ENCODE results near the gene SH3PXD2B. TPM values are rescaled to one million over a fixed set of nuclear protein-coding genes. Genes with fewer than 3 reads are reported as not detected.

Gene SH3PXD2B
- total and polyA plus RNA-seq, 10 of the 15 experiments (the other 5 are each of a cell fraction or from before 2014, with no cell fraction given) = 0.05 to 1.6 (median 0.57) TPM

DNA sequence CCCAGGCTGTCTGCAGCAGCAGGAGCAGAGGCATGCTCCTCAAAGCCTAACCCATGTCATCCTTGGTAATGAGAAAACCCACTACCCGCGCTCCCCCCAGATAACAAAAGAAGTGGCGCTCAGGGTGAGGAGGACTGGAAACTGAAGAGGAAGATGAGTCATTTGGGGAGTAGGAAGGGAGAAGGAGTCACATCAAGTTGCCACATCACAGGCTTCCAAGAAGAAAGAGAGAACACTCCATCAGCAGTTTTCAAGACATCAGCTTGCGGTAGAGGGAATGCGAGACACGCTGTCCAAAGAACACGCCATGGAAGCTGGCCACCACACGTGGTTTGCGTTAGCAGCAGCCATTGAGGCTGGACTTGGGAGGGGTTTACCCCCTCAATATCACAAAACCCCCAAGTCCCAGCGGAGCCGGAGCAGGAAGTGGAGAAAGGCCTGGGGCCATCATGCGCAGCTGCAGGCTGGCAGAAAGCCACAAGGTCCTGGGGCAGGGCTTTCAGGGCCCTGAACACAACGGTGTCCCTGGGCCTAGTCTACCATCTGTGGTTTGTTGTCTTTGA, 41.5 kb downstream of the SH3PXD2B start:
- intact Hi-C loops (cut with micrococcal nuclease; ENCODE audit: unreplicated experiment) = no loop called here
- no peaks in the 10 kb centered on the region for H3K79me2 ChIP-seq (ENCODE audit: control insufficient read depth, insufficient read depth, low read length)
- no peaks in the 10 kb centered on the region for H4K20me1 ChIP-seq (ENCODE audit: control insufficient read depth, insufficient read depth)
- H3K27me3 ChIP-seq (replicated peaks in 1 of 2; ENCODE audit: control insufficient read depth in 2 of 2, insufficient read depth in 2 of 2, low read length in 1 of 2) = no peaks in the 10 kb centered on the region
- no peaks in the 10 kb centered on the region for H3K36me3 ChIP-seq (ENCODE audit: control insufficient read depth in 2 of 2, insufficient read depth in 2 of 2, low read length in 1 of 2)
- ATAC-seq = peak; percentile 40
- in situ Hi-C loops (cut with MboI) = no loop called here
- H3K4me1 ChIP-seq (ENCODE audit: control insufficient read depth, insufficient read depth, low read length) = peaks cover 12% of the 10 kb centered on the region
- BruUV-seq (replicated peaks) = no TSS peak
- H3K4me2 ChIP-seq (ENCODE audit: control insufficient read depth, insufficient read depth) = no peak overlapping the region
- H3K9me3 ChIP-seq (replicated peaks; ENCODE audit: control insufficient read depth, insufficient read depth, low read length) = no peaks in the 10 kb centered on the region; the same call in 2 of the 3 replicates
- FAIRE-seq = no peak
- CTCF ChIA-PET = interaction anchor here (1.2 kb wide), 1 partner anchor 8 kb away, joined by 3 read pairs; no protein-coding TSS in a partner anchor
- POLR2A ChIA-PET = no interaction called here
- SMC1A ChIA-PET (ENCODE audit: uncharacterized antibody, unreplicated experiment) = no interaction called here
- no peak overlapping the region; the same call in 1 of the 2 replicates for H2AFZ ChIP-seq (ENCODE audit: control insufficient read depth, low read depth, low read length)
- 52% methylated on average over 13 of the region's 13 CpGs for WGBS (ENCODE audit: insufficient coverage, insufficient replicate concordance, low lambda C conversion rate, missing lambda C conversion rate)
- H3K9ac ChIP-seq (ENCODE audit: control insufficient read depth, insufficient read depth, low read length) = no peak overlapping the region
- no peak overlapping the region for H3K27ac ChIP-seq (ENCODE audit: control insufficient read depth, insufficient read depth)
- no peak overlapping the region for H3K4me3 ChIP-seq
- DNase-seq (ENCODE audit: low read depth, low spot score) = peak; percentile 16
- RAD21 ChIA-PET (ENCODE audit: unreplicated experiment) = no interaction called here
- TF ChIP-seq HDGF (IDR thresholded peaks at IDR 0.05) (no peak), ESRRA (IDR thresholded peaks at IDR 0.05; ENCODE audit: low read length) (no peak), TAF1 (IDR thresholded peaks at IDR 0.05; ENCODE audit: borderline replicate concordance, low read depth, low read length) (no peak), ETV6 (conservative IDR thresholded peaks at IDR 0.05 in 1 of 2, IDR thresholded peaks at IDR 0.05 in 1 of 2; ENCODE audit: borderline replicate concordance in 1 of 2, low read depth in 1 of 2) (peak in 1 of 2 experiments; percentile 71; a peak in 1 of 4 replicates), SIX5 (IDR thresholded peaks at IDR 0.05; ENCODE audit: low read depth, low read length, severe bottlenecking) (no peak), STAT3 (IDR thresholded peaks at IDR 0.05; ENCODE audit: low read depth, low read length) (no peak), SMC3 (IDR thresholded peaks at IDR 0.05; ENCODE audit: borderline replicate concordance, low read length) (no peak), IRF4 (IDR thresholded peaks at IDR 0.05; ENCODE audit: low read depth, low read length) (no peak), HDAC6 (IDR thresholded peaks at IDR 0.05; ENCODE audit: unreplicated experiment) (no peak), CBX3 (IDR thresholded peaks at IDR 0.05; ENCODE audit: borderline replicate concordance, low read depth) (no peak), FOXK2 (IDR thresholded peaks at IDR 0.05) (no peak), NRF1 (conservative IDR thresholded peaks at IDR 0.05; ENCODE audit: low read depth, low read length) (no peak)
- TF ChIP-seq, protein P1, sequence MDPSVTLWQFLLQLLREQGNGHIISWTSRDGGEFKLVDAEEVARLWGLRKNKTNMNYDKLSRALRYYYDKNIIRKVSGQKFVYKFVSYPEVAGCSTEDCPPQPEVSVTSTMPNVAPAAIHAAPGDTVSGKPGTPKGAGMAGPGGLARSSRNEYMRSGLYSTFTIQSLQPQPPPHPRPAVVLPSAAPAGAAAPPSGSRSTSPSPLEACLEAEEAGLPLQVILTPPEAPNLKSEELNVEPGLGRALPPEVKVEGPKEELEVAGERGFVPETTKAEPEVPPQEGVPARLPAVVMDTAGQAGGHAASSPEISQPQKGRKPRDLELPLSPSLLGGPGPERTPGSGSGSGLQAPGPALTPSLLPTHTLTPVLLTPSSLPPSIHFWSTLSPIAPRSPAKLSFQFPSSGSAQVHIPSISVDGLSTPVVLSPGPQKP (IDR thresholded peaks at IDR 0.05; ENCODE audit: low read depth, low read length) = no peak
- TF ChIP-seq, protein P2, sequence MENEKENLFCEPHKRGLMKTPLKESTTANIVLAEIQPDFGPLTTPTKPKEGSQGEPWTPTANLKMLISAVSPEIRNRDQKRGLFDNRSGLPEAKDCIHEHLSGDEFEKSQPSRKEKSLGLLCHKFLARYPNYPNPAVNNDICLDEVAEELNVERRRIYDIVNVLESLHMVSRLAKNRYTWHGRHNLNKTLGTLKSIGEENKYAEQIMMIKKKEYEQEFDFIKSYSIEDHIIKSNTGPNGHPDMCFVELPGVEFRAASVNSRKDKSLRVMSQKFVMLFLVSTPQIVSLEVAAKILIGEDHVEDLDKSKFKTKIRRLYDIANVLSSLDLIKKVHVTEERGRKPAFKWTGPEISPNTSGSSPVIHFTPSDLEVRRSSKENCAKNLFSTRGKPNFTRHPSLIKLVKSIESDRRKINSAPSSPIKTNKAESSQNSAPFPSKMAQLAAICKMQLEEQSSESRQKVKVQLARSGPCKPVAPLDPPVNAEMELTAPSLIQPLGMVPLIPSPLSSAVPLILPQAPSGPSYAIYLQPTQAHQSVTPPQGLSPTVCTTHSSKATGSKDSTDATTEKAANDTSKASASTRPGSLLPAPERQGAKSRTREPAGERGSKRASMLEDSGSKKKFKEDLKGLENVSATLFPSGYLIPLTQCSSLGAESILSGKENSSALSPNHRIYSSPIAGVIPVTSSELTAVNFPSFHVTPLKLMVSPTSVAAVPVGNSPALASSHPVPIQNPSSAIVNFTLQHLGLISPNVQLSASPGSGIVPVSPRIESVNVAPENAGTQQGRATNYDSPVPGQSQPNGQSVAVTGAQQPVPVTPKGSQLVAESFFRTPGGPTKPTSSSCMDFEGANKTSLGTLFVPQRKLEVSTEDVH (IDR thresholded peaks at IDR 0.05; ENCODE audit: low read depth, partially characterized antibody) = no peak
- TF ChIP-seq, protein P3, sequence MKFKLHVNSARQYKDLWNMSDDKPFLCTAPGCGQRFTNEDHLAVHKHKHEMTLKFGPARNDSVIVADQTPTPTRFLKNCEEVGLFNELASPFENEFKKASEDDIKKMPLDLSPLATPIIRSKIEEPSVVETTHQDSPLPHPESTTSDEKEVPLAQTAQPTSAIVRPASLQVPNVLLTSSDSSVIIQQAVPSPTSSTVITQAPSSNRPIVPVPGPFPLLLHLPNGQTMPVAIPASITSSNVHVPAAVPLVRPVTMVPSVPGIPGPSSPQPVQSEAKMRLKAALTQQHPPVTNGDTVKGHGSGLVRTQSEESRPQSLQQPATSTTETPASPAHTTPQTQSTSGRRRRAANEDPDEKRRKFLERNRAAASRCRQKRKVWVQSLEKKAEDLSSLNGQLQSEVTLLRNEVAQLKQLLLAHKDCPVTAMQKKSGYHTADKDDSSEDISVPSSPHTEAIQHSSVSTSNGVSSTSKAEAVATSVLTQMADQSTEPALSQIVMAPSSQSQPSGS (IDR thresholded peaks at IDR 0.05; ENCODE audit: low read length) = no peak
- TF ChIP-seq, protein P4, sequence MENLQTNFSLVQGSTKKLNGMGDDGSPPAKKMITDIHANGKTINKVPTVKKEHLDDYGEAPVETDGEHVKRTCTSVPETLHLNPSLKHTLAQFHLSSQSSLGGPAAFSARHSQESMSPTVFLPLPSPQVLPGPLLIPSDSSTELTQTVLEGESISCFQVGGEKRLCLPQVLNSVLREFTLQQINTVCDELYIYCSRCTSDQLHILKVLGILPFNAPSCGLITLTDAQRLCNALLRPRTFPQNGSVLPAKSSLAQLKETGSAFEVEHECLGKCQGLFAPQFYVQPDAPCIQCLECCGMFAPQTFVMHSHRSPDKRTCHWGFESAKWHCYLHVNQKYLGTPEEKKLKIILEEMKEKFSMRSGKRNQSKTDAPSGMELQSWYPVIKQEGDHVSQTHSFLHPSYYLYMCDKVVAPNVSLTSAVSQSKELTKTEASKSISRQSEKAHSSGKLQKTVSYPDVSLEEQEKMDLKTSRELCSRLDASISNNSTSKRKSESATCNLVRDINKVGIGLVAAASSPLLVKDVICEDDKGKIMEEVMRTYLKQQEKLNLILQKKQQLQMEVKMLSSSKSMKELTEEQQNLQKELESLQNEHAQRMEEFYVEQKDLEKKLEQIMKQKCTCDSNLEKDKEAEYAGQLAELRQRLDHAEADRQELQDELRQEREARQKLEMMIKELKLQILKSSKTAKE (IDR thresholded peaks at IDR 0.05; ENCODE audit: low read depth, poor library complexity, severe bottlenecking) = no peak

Measured in GM12878 (cell line).